ENCODE measurements around the gene CDH1.

The CDH1 gene

DNA sequence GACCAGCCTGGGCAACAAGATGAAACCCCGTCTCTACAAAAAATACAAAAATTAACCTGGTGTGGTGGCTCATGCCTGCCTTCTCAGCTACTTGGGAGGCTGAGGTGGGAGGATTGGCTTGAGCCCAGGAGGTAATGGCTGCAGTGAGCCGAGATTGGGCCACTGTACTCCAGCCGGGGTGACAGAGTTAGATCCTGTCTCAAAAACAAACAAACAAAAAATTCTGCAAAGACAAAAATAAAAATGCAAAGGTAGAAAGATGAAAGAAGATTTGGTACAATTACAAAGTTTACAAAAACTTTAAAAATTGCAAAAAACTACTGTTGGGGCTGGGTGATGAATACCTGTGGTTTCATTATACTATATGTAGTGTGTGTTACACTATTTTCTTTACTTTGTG lies 5.5 kb upstream of the CDH1 start:
- DNase-seq (ENCODE audit: low read depth): no peak
- H3K4me3 ChIP-seq (ENCODE audit: low read length): no peak overlapping the region
- TF ChIP-seq, protein P1, sequence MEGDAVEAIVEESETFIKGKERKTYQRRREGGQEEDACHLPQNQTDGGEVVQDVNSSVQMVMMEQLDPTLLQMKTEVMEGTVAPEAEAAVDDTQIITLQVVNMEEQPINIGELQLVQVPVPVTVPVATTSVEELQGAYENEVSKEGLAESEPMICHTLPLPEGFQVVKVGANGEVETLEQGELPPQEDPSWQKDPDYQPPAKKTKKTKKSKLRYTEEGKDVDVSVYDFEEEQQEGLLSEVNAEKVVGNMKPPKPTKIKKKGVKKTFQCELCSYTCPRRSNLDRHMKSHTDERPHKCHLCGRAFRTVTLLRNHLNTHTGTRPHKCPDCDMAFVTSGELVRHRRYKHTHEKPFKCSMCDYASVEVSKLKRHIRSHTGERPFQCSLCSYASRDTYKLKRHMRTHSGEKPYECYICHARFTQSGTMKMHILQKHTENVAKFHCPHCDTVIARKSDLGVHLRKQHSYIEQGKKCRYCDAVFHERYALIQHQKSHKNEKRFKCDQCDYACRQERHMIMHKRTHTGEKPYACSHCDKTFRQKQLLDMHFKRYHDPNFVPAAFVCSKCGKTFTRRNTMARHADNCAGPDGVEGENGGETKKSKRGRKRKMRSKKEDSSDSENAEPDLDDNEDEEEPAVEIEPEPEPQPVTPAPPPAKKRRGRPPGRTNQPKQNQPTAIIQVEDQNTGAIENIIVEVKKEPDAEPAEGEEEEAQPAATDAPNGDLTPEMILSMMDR (IDR thresholded peaks at IDR 0.05; ENCODE audit: insufficient read depth, low read depth, low read length, missing control alignments): no peak

DNA sequence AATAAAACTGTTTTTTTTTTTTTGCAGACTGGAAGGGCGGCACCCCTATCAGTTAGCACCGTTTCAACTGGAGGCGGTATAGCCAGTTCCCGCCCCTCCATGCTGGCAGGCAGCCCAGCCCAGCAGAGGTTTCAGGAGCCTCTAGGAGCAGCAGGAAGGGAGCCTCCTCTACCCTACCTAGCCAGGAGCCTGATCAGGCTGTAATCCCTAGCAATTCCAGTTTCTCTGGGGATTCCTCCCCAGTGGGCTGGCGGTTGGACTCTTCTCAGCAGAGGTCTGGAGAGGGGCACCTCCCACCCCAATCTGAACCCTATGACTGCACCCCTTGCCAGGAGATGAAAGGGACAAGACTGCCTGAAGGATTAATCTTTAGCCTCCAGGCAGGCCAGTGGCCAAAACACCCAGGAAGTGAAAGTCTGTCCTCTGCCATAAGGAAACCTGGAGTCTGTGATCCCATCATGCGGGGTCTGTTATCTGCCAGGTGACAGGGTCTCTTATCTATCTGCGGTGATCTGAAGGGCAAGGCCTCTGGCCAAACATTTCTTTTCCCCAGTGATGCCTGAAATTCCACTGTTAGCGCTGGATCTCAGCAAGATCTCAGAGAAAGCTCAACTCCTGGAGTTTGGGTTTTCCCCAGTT lies 4.9 kb upstream of the CDH1 start:
- DNase-seq (ENCODE audit: low read depth): peak; percentile 89
- no peak overlapping the region for H3K4me3 ChIP-seq (ENCODE audit: low read length)

DNA sequence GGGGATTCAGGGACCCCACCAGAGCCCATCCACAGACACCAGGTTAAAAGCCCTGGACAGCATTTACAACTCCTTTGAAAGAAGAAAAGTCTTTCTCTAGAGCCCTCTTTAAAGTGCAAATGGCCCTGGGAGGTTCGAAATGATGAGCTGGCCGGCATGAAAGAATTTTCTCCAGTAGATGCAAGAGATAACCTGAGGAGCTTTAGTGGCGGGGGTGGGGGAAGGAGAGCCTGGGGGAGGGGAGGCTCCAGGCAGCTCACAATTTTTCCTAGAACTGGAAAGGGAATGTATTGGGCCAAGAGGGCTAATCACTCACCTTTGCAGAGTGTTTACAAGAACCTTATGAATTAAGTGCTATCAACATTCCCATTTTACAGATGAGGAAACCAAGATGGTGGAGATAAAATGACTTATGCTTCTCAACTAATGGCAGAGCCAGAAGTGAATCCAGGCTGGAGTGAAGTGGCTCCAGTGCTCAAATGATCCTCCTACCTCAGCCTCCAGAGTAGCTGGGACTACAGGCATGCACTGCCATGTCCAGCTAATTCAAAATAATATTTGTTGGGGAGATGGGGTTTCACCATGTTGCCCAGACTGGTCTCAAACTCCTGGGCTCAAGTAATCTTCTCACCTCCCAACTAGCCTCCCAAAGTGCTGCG lies 4.2 kb upstream of the CDH1 start:
- TF ChIP-seq, protein P1 (IDR thresholded peaks at IDR 0.05; ENCODE audit: insufficient read depth, low read depth, low read length, missing control alignments): no peak
- no peak overlapping the region for H3K4me3 ChIP-seq (ENCODE audit: low read length)
- no peak for DNase-seq (ENCODE audit: low read depth)

More for the DNA sequence above, 4.9 kb upstream of the CDH1 start:
- TF ChIP-seq, protein P1 (IDR thresholded peaks at IDR 0.05; ENCODE audit: insufficient read depth, low read depth, low read length, missing control alignments): peak; percentile 13

DNA sequence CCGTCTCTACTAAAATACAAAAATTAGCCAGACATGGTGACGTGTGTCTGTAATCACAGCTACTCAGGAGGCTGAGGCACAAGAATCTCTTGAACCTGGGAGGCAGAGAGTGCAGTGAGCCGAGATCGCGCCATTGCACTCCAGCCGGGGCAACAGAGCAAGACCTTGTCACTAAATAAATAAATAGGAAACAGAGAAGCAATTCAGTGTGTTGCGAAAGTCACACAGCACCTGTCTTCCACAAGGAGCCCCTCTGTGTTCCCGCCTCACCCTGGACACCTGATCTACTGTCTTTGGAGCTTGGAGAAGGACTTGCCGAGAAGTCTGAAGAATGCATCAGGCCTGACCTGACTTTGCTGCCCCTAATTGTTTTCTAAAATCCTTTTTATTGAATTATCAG lies 3.5 kb upstream of the CDH1 start:
- no peak for DNase-seq (ENCODE audit: low read depth)
- TF ChIP-seq, protein P1 (IDR thresholded peaks at IDR 0.05; ENCODE audit: insufficient read depth, low read depth, low read length, missing control alignments): no peak
- no peak overlapping the region for H3K4me3 ChIP-seq (ENCODE audit: low read length)

DNA sequence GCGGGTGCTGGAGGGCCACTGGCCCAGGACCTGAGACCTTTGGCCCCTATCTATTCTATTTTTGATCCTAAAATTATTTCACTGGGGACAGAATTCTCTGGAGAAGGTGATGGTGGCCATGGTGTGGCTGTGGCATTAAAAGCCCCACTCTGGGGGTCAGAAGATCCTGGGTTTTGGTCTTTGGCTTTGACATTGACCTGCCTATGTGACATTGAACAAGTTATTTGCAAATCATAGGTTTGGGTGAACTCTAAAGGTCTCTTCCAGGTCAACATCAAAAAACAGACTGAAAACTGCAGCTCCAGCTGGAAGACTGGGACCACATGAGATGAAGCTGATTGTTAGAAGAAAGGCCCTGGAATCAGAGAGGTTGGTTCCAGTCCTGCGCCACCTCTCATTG lies 2.3 kb upstream of the CDH1 start:
- no peak for DNase-seq (ENCODE audit: low read depth)
- TF ChIP-seq, protein P1 (IDR thresholded peaks at IDR 0.05; ENCODE audit: insufficient read depth, low read depth, low read length, missing control alignments): no peak
- H3K4me3 ChIP-seq (ENCODE audit: low read length): no peak overlapping the region

DNA sequence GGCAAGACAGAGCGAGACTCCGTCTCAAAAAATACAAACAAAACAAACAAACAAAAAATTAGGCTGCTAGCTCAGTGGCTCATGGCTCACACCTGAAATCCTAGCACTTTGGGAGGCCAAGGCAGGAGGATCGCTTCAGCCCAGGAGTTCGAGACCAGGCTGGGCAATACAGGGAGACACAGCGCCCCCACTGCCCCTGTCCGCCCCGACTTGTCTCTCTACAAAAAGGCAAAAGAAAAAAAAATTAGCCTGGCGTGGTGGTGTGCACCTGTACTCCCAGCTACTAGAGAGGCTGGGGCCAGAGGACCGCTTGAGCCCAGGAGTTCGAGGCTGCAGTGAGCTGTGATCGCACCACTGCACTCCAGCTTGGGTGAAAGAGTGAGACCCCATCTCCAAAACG lies 531 bp upstream of the CDH1 start:
- peak overlapping the region; percentile 87 for H3K4me3 ChIP-seq (ENCODE audit: low read length)
- TF ChIP-seq, protein P1 (IDR thresholded peaks at IDR 0.05; ENCODE audit: insufficient read depth, low read depth, low read length, missing control alignments): no peak
- no peak for DNase-seq (ENCODE audit: low read depth)
